Nephron progenitor cell (in vitro differentiated cells): ENCODE results near the gene RERE.

Experiments used
- DNase-seq: peaks from one replicate; pipeline ENCODE4 v3.0.0; 2021
- H3K27ac Mint-ChIP-seq: 2 replicates; pipeline ENCODE4 v1.8.0; 2021; ENCODE audit warnings: mild to moderate bottlenecking, moderate library complexity, mixed read lengths
- H3K27me3 Mint-ChIP-seq: 2 replicates; pipeline ENCODE4 v1.8.0; 2021; ENCODE audit warnings: mild to moderate bottlenecking, low read depth, mixed read lengths; ENCODE audit not compliant: poor library complexity
- H3K36me3 Mint-ChIP-seq: 2 replicates; pipeline ENCODE4 v1.8.0; 2021; ENCODE audit warnings: low read depth, mixed read lengths
- H3K4me1 Mint-ChIP-seq: 2 replicates; pipeline ENCODE4 v1.8.0; 2021; ENCODE audit warnings: mixed read lengths
- H3K4me3 Mint-ChIP-seq: 2 replicates; pipeline ENCODE4 v1.8.0; 2021; ENCODE audit warnings: mild to moderate bottlenecking, moderate library complexity, mixed read lengths
- H3K9me3 Mint-ChIP-seq: 2 replicates; pipeline ENCODE4 v1.8.0; 2021; ENCODE audit warnings: mild to moderate bottlenecking, moderate library complexity, mixed read lengths
- CTCF ChIP-seq: fragments of 200-600 bp; sonication (generic); IDR thresholded peaks from 2 replicates; pipeline ENCODE4 v1.5.0; 2021; ENCODE audit warnings: antibody characterized with exemption

Gene RERE

GRCh38 chr1:8354038-8354437, 463.4 kb downstream of the RERE start:
- Mint-ChIP-seq H3K4me1 (peaks cover 37% of the 10 kb centered on the region), H3K4me3 (no peak overlapping the region), H3K27me3 (peaks cover 4% of the 10 kb centered on the region), H3K36me3 (peaks cover 54% of the 10 kb centered on the region), H3K9me3 (no peaks in the 10 kb centered on the region), H3K27ac (peak overlapping the region; percentile 95)
- DNase-seq: no peak
- TF ChIP-seq CTCF: no peak

DNA sequence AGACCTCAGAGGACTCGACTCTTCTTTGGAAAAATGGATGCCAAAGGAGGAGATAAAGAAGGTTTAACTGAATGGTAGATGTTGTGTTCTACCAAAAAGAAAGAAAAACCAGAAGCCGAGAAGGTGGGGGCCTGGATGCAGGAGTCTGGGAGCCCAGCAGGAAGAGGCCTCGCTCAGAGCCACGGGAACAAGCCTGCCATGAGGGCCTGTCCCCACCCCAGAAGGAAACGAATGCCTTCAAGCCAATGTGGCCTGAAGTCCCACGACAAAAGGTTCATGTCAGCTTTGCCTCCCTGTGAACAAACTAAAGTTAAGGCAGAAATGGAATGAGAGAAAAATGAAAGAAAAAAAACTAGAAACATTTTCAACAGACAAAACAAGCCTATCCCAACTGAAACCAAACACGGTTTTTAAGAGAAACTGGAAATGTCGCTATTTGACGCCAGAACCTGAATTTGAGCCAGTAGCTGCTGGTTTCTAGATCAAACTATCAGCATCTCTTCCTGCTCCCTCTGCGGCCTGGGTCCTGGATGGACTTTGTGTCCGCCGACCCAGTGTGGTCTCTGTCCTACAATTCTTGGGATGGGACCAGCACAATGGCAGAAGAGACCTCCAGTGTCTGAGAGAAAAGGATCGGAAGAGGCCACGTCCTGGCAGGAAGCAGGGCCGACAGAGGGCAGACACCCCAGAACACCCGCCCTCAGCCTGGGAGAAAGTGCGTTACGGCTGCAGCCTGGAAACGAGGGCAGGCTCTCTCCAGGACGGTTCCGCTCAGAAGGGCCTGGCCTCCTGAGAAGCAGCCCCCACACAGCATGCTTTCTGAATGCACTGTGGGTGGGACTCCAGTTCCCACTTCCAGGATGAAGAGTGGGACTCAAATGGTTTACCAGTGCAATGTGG, 464.3 kb downstream of the RERE start:
- no peak for TF ChIP-seq CTCF
- H3K36me3 Mint-ChIP-seq: peaks cover 53% of the 10 kb centered on the region
- peaks cover 46% of the 10 kb centered on the region for H3K4me1 Mint-ChIP-seq
- peak overlapping the region; percentile 90 for H3K27ac Mint-ChIP-seq
- no peaks in the 10 kb centered on the region for H3K9me3 Mint-ChIP-seq
- no peak overlapping the region for H3K4me3 Mint-ChIP-seq
- H3K27me3 Mint-ChIP-seq: peaks cover 4% of the 10 kb centered on the region
- no peak for DNase-seq

DNA sequence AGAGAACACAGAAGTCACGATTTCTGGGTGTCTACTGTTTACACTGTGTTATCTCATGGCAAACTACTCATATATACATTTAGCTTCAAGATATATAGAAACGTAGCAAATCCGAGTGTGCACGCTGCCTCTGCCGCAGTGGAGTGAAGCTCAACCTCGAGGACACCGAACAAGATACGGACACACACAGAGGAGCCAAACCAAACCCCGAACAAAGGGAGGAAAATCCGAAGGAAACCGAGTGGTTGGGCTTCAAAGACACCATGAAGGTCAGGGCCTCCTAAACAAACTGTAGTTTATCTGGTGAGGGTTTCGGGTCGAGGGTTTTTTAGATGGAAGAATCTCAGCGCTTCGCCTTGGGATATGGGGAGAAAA, 465.0 kb downstream of the RERE start:
- peaks cover 7% of the 10 kb centered on the region for H3K27me3 Mint-ChIP-seq

DNA sequence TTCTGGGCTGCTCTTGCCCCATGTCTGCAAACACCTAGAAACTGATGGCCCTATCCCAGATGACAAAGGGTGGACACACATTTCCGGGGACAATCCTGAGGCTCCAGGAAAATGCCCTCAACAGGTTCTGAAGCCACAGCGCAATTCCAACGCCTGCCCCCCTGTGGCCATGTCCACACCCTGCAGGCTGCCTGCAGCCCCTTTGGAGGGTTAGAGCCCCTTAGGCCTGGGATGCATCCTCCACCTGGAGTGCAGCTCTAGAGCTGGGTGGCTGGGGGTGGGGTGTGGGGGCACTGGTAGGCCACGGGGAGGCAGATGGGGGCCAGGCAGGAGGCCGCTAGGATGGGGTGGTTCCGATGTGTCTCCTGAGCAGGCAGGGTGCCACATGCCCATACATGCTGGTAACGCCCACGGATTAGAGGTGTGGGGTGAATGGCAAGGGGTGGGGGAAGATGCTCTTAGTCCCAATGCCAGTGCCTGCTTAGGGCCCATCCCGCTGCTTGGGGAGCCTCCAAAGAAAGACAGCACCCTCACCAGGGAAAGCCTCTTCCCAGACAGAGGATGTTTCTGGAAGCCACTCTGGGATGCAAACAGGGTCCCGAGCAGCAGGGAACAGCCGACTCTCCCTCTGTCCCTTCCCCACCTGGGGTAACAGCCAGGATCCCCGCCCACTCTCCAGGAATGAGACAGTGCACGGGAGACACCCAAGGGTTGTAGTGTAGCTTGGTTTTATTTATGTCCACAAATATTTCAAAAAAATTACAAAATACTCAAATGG, 465.6 kb downstream of the RERE start:
- peak overlapping the region; percentile 90 for H3K27ac Mint-ChIP-seq
- no peaks in the 10 kb centered on the region for H3K9me3 Mint-ChIP-seq
- no peak overlapping the region for H3K4me3 Mint-ChIP-seq
- H3K36me3 Mint-ChIP-seq: peaks cover 43% of the 10 kb centered on the region
- H3K4me1 Mint-ChIP-seq: peaks cover 54% of the 10 kb centered on the region
- H3K27me3 Mint-ChIP-seq: peaks cover 7% of the 10 kb centered on the region
- DNase-seq: peak; percentile 68
- peak; percentile 70 for TF ChIP-seq CTCF

More for the DNA sequence above, 465.0 kb downstream of the RERE start:
- H3K9me3 Mint-ChIP-seq: no peaks in the 10 kb centered on the region
- no peak for TF ChIP-seq CTCF
- DNase-seq: no peak
- peak overlapping the region; percentile 90 for H3K27ac Mint-ChIP-seq
- H3K36me3 Mint-ChIP-seq: peaks cover 48% of the 10 kb centered on the region
- no peak overlapping the region for H3K4me3 Mint-ChIP-seq
- H3K4me1 Mint-ChIP-seq: peaks cover 53% of the 10 kb centered on the region

DNA sequence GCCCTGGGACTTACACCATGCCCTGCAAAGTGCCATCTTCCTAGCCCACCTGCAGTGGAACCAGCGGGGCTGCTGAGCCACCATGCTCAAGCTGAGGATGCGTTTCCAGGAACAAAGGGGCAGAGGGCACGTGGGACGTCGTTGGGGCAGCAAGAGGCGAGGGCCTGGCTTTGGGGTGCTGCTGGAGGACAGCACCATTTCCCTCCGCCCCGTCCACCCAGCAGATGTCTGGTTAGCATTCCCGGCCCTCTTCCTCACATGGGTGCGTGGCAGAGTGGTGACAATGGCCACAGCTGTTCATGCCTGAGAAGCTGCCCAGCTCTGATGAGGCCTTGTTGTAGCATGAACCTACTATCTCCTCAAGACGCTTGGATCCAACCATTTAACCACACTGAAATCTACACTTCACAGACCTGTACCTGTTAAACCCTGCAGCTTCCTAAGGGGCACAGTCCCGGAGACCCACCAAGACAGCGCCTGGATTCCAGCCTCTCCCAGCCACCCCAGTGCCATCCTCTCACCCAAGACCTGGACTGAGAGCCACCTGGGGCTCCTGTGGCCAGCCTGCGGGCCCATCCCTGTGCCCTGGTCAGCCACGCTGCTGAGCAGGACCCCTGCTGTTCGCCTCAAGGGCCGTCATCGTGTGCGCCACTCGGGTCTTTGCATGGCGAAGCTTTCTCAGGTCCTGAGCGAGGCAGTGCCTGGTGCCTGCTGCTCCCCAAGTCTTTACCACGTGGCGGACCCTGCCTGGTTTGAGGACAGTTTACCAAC, 466.3 kb downstream of the RERE start:
- Mint-ChIP-seq H3K9me3 (no peaks in the 10 kb centered on the region), H3K4me3 (no peak overlapping the region), H3K27ac (no peak overlapping the region), H3K36me3 (peaks cover 35% of the 10 kb centered on the region), H3K4me1 (peaks cover 59% of the 10 kb centered on the region), H3K27me3 (peaks cover 9% of the 10 kb centered on the region)
- DNase-seq: no peak
- TF ChIP-seq CTCF: no peak
